ENCODE data around the gene OCA2.

DNA sequence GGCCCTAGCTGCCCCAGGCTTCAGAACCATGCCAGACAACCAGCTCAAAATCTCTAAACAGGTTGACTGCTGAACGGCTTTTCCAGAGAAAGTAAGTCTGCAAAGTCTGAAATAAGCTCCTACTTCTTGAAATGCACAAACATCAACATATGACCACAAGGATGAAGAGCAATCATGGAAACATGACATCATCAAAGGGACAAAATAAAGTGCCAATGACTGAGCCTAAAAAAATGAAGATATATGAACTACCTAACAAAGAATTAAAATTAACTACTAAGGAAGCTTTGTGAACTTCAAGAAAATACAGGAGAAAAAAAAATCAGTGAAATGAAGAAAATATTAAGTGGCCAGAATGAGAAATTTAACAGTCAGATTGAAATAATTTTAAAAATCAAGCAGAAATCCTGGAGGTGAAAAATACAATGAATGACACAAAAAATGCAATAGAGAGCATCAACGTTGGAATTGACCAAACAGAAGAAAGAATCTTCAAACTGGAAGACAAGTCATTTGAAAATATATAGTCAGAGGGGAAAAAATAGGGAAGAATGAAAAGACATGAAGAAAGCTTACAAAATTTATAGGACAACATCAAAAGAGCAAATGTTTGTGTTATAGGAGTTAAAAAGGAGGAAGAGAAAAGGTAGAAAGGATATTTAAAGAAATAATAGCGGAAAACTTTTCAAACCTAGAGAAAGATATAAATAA is 364.2 kb downstream of the OCA2 start:
- TF ChIP-seq, protein P1, sequence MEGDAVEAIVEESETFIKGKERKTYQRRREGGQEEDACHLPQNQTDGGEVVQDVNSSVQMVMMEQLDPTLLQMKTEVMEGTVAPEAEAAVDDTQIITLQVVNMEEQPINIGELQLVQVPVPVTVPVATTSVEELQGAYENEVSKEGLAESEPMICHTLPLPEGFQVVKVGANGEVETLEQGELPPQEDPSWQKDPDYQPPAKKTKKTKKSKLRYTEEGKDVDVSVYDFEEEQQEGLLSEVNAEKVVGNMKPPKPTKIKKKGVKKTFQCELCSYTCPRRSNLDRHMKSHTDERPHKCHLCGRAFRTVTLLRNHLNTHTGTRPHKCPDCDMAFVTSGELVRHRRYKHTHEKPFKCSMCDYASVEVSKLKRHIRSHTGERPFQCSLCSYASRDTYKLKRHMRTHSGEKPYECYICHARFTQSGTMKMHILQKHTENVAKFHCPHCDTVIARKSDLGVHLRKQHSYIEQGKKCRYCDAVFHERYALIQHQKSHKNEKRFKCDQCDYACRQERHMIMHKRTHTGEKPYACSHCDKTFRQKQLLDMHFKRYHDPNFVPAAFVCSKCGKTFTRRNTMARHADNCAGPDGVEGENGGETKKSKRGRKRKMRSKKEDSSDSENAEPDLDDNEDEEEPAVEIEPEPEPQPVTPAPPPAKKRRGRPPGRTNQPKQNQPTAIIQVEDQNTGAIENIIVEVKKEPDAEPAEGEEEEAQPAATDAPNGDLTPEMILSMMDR (IDR thresholded peaks at IDR 0.05 in 8 of 11, conservative IDR thresholded peaks at IDR 0.05 in 3 of 11) = no peak
- TF ChIP-seq POLR2A (IDR thresholded peaks at IDR 0.05) = no peak
